GM12878 (cell line): ENCODE results near the gene OTOGL. TPM values are rescaled to one million over a fixed set of nuclear protein-coding genes. Genes with fewer than 3 reads are reported as not detected.

Experiments used
- BCL11A ChIP-seq: IDR thresholded peaks from 2 replicates; pipeline ENCODE4 v1.6.1; 2011; ENCODE audit warnings: low read depth, low read length
- ETV6 ChIP-seq, 2 experiments: fragments of 450-650 bp in 1 of 2; IDR thresholded peaks in 1 of 2; conservative IDR thresholded peaks in 1 of 2; 2 replicates each; pipeline ENCODE4 v1.6.1; 2014; ENCODE audit warnings: antibody characterized with exemption in 1 of 2, borderline replicate concordance in 1 of 2, low read depth in 1 of 2, mild to moderate bottlenecking in 1 of 2, moderate library complexity in 1 of 2
- MTA3 ChIP-seq: IDR thresholded peaks from 2 replicates; pipeline ENCODE4 v1.6.1; 2012; ENCODE audit warnings: low read length, inconsistent platforms, borderline replicate concordance
- STAT3 ChIP-seq: IDR thresholded peaks from 2 replicates; pipeline ENCODE4 v1.6.1; 2011; ENCODE audit warnings: low read depth, low read length, improper control_type of control experiment
- TCF7 ChIP-seq: IDR thresholded peaks from 2 replicates; pipeline ENCODE4 v1.6.1; 2014; ENCODE audit warnings: antibody characterized with exemption, borderline replicate concordance
- polyA plus RNA-seq, 11 experiments: library from polyadenylated mRNA; depleted of rRNA in 4 of 11; unstranded in 6 of 11; stranded (reverse) in 5 of 11; fragments of >200 nt; fragmentation: Nextera tagmentation in 4 of 11; fragmentation: Illumina TruSeq in 1 of 11; extraction: Ambion mirVana in 4 of 11; extraction: Trizol in 1 of 11; gene quantifications; 1 replicate in 1 of 11; 2 replicates in 10 of 11; pipeline versions ENCODE4 v1.2.1 to v1.2.3, GENCODE V29; 2011 to 2016; ENCODE audit warnings: inconsistent platforms in 2 of 11, missing spikeins in 2 of 11, low read depth in 1 of 11
- total RNA-seq, 4 experiments: library from RNA; depleted of rRNA in 3 of 4; stranded (reverse); fragments of >200 nt in 3 of 4; fragmentation: Illumina TruSeq in 1 of 4; extraction: Trizol in 1 of 4; gene quantifications; 2 replicates each; pipeline versions ENCODE4 v1.2.1 to v1.2.3, GENCODE V29; 2013 to 2021
- TF ChIP-seq, protein P1 (sequence below): fragments of 450-650 bp; formaldehyde crosslinking; IDR thresholded peaks from 2 replicates; pipeline ENCODE4 v1.4.0; 2020; ENCODE audit warnings: mild to moderate bottlenecking, moderate library complexity
- TF ChIP-seq, protein P2 (sequence below): IDR thresholded peaks from 2 replicates; pipeline ENCODE4 v1.6.1; 2011; ENCODE audit warnings: mild to moderate bottlenecking, low read depth, low read length, moderate library complexity; ENCODE audit not compliant: insufficient replicate concordance
- TF ChIP-seq, protein P3 (sequence below): fragments of 450-650 bp; IDR thresholded peaks from 2 replicates; pipeline ENCODE4 v1.6.1; 2017; ENCODE audit warnings: low read depth, mild to moderate bottlenecking, moderate library complexity
- TF ChIP-seq, protein P4 (sequence below): fragments of 450-650 bp; IDR thresholded peaks from 2 replicates; pipeline ENCODE4 v1.6.1; 2016; ENCODE audit warnings: mild to moderate bottlenecking, moderate library complexity, borderline replicate concordance

The OTOGL gene
- total and polyA plus RNA-seq, 10 of the 15 experiments (the other 5 are each of a cell fraction or from before 2014, with no cell fraction given): 0.04 to 3.7 (median 0.27) TPM

DNA sequence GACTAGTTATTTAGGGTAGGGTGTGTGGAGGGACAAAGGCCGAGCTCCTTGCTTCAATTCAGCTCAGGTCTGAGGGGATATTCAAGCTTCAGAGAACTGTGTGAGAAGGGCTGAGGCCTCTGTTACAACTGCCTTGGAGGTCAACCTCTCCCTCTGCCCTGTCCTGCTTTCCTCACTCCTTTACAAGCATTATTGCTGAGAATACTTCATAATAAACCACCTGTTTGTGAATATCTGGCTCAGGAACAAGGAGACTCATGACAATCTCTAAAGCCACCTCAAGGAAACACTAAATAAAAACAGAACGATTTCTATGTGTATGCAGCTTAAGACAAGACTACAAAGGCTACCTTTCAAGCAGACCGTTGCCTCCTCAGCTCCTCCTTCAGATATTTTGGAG lies 21.7 kb downstream of the OTOGL start (continued):
- TF ChIP-seq, protein P1, sequence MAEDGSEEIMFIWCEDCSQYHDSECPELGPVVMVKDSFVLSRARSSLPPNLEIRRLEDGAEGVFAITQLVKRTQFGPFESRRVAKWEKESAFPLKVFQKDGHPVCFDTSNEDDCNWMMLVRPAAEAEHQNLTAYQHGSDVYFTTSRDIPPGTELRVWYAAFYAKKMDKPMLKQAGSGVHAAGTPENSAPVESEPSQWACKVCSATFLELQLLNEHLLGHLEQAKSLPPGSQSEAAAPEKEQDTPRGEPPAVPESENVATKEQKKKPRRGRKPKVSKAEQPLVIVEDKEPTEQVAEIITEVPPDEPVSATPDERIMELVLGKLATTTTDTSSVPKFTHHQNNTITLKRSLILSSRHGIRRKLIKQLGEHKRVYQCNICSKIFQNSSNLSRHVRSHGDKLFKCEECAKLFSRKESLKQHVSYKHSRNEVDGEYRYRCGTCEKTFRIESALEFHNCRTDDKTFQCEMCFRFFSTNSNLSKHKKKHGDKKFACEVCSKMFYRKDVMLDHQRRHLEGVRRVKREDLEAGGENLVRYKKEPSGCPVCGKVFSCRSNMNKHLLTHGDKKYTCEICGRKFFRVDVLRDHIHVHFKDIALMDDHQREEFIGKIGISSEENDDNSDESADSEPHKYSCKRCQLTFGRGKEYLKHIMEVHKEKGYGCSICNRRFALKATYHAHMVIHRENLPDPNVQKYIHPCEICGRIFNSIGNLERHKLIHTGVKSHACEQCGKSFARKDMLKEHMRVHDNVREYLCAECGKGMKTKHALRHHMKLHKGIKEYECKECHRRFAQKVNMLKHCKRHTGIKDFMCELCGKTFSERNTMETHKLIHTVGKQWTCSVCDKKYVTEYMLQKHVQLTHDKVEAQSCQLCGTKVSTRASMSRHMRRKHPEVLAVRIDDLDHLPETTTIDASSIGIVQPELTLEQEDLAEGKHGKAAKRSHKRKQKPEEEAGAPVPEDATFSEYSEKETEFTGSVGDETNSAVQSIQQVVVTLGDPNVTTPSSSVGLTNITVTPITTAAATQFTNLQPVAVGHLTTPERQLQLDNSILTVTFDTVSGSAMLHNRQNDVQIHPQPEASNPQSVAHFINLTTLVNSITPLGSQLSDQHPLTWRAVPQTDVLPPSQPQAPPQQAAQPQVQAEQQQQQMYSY: no peak
- TF ChIP-seq STAT3 (no peak), MTA3 (no peak), BCL11A (no peak), TCF7 (no peak), ETV6 (conservative IDR thresholded peaks at IDR 0.05 in 1 of 2, IDR thresholded peaks at IDR 0.05 in 1 of 2; ENCODE audit: borderline replicate concordance in 1 of 2, low read depth in 1 of 2) (no peak)
- TF ChIP-seq, protein P2, sequence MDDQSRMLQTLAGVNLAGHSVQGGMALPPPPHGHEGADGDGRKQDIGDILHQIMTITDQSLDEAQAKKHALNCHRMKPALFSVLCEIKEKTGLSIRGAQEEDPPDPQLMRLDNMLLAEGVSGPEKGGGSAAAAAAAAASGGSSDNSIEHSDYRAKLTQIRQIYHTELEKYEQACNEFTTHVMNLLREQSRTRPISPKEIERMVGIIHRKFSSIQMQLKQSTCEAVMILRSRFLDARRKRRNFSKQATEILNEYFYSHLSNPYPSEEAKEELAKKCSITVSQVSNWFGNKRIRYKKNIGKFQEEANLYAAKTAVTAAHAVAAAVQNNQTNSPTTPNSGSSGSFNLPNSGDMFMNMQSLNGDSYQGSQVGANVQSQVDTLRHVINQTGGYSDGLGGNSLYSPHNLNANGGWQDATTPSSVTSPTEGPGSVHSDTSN: no peak
- TF ChIP-seq, protein P3, sequence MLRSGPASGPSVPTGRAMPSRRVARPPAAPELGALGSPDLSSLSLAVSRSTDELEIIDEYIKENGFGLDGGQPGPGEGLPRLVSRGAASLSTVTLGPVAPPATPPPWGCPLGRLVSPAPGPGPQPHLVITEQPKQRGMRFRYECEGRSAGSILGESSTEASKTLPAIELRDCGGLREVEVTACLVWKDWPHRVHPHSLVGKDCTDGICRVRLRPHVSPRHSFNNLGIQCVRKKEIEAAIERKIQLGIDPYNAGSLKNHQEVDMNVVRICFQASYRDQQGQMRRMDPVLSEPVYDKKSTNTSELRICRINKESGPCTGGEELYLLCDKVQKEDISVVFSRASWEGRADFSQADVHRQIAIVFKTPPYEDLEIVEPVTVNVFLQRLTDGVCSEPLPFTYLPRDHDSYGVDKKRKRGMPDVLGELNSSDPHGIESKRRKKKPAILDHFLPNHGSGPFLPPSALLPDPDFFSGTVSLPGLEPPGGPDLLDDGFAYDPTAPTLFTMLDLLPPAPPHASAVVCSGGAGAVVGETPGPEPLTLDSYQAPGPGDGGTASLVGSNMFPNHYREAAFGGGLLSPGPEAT: no peak
- TF ChIP-seq, protein P4, sequence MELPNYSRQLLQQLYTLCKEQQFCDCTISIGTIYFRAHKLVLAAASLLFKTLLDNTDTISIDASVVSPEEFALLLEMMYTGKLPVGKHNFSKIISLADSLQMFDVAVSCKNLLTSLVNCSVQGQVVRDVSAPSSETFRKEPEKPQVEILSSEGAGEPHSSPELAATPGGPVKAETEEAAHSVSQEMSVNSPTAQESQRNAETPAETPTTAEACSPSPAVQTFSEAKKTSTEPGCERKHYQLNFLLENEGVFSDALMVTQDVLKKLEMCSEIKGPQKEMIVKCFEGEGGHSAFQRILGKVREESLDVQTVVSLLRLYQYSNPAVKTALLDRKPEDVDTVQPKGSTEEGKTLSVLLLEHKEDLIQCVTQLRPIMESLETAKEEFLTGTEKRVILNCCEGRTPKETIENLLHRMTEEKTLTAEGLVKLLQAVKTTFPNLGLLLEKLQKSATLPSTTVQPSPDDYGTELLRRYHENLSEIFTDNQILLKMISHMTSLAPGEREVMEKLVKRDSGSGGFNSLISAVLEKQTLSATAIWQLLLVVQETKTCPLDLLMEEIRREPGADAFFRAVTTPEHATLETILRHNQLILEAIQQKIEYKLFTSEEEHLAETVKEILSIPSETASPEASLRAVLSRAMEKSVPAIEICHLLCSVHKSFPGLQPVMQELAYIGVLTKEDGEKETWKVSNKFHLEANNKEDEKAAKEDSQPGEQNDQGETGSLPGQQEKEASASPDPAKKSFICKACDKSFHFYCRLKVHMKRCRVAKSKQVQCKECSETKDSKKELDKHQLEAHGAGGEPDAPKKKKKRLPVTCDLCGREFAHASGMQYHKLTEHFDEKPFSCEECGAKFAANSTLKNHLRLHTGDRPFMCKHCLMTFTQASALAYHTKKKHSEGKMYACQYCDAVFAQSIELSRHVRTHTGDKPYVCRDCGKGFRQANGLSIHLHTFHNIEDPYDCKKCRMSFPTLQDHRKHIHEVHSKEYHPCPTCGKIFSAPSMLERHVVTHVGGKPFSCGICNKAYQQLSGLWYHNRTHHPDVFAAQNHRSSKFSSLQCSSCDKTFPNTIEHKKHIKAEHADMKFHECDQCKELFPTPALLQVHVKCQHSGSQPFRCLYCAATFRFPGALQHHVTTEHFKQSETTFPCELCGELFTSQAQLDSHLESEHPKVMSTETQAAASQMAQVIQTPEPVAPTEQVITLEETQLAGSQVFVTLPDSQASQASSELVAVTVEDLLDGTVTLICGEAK: no peak
